ENCODE measurements around the gene GFOD1. TPM values are rescaled to one million over a fixed set of nuclear protein-coding genes. Genes with fewer than 3 reads are reported as not detected.

Gene GFOD1
- total and polyA plus RNA-seq, 2 of the 4 experiments (the other 2 are of a cell fraction) = 1.8 to 3.4 TPM

GRCh38 chr6:13314806-13315205 lies 172.6 kb downstream of the GFOD1 start:
- TF ChIP-seq RCOR1 (IDR thresholded peaks at IDR 0.05; ENCODE audit: insufficient replicate concordance, low read length) = no peak
- TF ChIP-seq CTCF (conservative IDR thresholded peaks at IDR 0.05; ENCODE audit: low read depth, low read length) = no peak
- no peak for TF ChIP-seq RFX5 (IDR thresholded peaks at IDR 0.05; ENCODE audit: low read depth, low read length)
- no peak for TF ChIP-seq BHLHE40 (IDR thresholded peaks at IDR 0.05; ENCODE audit: low read depth, low read length)
- TF ChIP-seq POLR2A (IDR thresholded peaks at IDR 0.05; ENCODE audit: low read depth, low read length) = no peak
- no peak for TF ChIP-seq USF2 (IDR thresholded peaks at IDR 0.05; ENCODE audit: low read depth, low read length)
- no peak for TF ChIP-seq SMC3 (IDR thresholded peaks at IDR 0.05; ENCODE audit: low read depth, low read length)
- no peak overlapping the region for H3K9ac ChIP-seq (ENCODE audit: low read depth, low read length)
- H3K23ac ChIP-seq (ENCODE audit: low read depth, low read length) = no peak overlapping the region
- in situ Hi-C loops (cut with MboI; ENCODE audit: low sequenced_read_pairs) (no loop called here), dilution Hi-C loops (cut with HindIII; ENCODE audit: low sequenced_read_pairs, unreplicated experiment) (no loop called here), intact Hi-C loops (cut with micrococcal nuclease) (no loop called here)
- H3K4me1 ChIP-seq (ENCODE audit: control insufficient read depth, insufficient read depth, low read length) = no peaks in the 10 kb centered on the region
- H2BK15ac ChIP-seq (ENCODE audit: low read depth, low read length) = no peak overlapping the region
- no peak overlapping the region for H3K18ac ChIP-seq (ENCODE audit: low read depth, low read length)
- BruUV-seq (replicated peaks) = no TSS peak
- no peaks in the 10 kb centered on the region for H3K9me3 ChIP-seq (ENCODE audit: control insufficient read depth, insufficient read depth, low read length)
- no peak overlapping the region for H2BK120ac ChIP-seq (ENCODE audit: low read depth, low read length)
- H3K9me1 ChIP-seq (ENCODE audit: insufficient read depth, low read length) = no peaks in the 10 kb centered on the region; the same call in 1 of the 2 replicates
- ChIA-PET CTCF (interaction anchor here (1.7 kb wide), 1 partner anchor 14 kb away, joined by 4 read pairs; the partner anchor contains the start of gene TBC1D7), POLR2A (ENCODE audit: unreplicated experiment) (no interaction called here)
- H2AFZ ChIP-seq (replicated peaks; ENCODE audit: low read length, poor library complexity) = no peak overlapping the region
- H2BK20ac ChIP-seq (ENCODE audit: low read depth, low read length) = no peak overlapping the region
- no peak overlapping the region for H3K14ac ChIP-seq (replicated peaks; ENCODE audit: low read depth, low read length)
- no peak overlapping the region for H4K8ac ChIP-seq (ENCODE audit: low read depth in 2 of 2, low read length in 2 of 2)
- H3K4me3 ChIP-seq (ENCODE audit: insufficient read depth, low read depth, low read length) = no peak overlapping the region
- no peak overlapping the region for H4K5ac ChIP-seq (ENCODE audit: low read depth, low read length)
- DNase-seq (no peak), ATAC-seq (ENCODE audit: low read depth) (no peak)
- no peak overlapping the region for H3K56ac ChIP-seq (ENCODE audit: extremely low read depth, insufficient read depth, low read length)
- no peak overlapping the region for H4K91ac ChIP-seq (ENCODE audit: insufficient read depth, low read depth, low read length)
- H2BK5ac ChIP-seq (ENCODE audit: low read depth, low read length, poor library complexity, severe bottlenecking) = no peak overlapping the region
- peaks cover 33% of the 10 kb centered on the region for H3K36me3 ChIP-seq (ENCODE audit: control insufficient read depth, insufficient read depth, low read length)
- H2AK9ac ChIP-seq (replicated peaks; ENCODE audit: low read depth, low read length, poor library complexity) = no peak overlapping the region
- H4K20me1 ChIP-seq (ENCODE audit: insufficient read depth, low read length) = no peaks in the 10 kb centered on the region
- no peak overlapping the region for H3K4ac ChIP-seq (ENCODE audit: low read depth, low read length)
- no peaks in the 10 kb centered on the region for H3K27me3 ChIP-seq (ENCODE audit: control insufficient read depth, insufficient read depth, low read length)
- no peaks in the 10 kb centered on the region for H3K79me1 ChIP-seq (ENCODE audit: low read depth in 1 of 2, low read length in 2 of 2)
- H3K4me2 ChIP-seq (ENCODE audit: low read depth, low read length) = no peak overlapping the region
- H2AK5ac ChIP-seq (ENCODE audit: low read depth, low read length) = no peak overlapping the region
- no peak overlapping the region for H3K27ac ChIP-seq (ENCODE audit: insufficient read depth, low read length)
